ENCODE data around the gene FAF2.
"Not testable (repeated sequence)": the region's sequence is repeated elsewhere in the genome, so short reads cannot be mapped to it uniquely, and the experiment has no call there.

The FAF2 gene

DNA sequence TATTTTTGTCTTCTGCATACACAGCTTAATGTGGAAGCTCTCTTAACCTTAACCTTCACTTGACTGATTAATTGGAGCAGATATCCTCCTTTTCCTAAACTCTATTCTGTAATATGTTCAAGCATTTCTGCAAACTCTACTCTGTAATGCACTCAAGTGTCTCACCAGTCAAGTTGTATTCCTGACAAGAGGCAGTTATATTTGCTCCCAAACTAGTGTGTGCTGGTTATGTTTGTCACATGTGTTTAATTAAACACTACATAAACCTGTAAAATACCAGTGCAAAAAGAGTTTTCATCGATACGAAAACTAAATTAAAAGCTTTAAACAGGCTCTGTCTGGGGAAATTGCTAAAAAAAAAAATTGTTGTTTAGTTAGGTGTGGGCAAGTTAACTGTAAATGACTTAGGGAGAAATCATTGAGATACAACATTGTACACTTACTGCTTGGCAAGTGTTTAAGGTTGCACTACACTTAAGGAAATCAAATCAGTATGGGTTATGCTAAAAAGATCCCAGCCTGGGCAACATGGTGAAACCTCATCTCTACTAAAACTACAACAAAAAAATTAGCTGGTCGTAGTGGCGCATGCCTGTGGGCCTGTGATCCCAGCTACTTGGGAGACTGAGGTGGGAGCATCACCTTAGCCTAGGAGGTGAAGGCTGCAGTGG lies 6.7 kb downstream of the FAF2 start:
- DNase-seq (ENCODE audit: low read depth in 2 of 2, low spot score in 1 of 2), result no peak

DNA sequence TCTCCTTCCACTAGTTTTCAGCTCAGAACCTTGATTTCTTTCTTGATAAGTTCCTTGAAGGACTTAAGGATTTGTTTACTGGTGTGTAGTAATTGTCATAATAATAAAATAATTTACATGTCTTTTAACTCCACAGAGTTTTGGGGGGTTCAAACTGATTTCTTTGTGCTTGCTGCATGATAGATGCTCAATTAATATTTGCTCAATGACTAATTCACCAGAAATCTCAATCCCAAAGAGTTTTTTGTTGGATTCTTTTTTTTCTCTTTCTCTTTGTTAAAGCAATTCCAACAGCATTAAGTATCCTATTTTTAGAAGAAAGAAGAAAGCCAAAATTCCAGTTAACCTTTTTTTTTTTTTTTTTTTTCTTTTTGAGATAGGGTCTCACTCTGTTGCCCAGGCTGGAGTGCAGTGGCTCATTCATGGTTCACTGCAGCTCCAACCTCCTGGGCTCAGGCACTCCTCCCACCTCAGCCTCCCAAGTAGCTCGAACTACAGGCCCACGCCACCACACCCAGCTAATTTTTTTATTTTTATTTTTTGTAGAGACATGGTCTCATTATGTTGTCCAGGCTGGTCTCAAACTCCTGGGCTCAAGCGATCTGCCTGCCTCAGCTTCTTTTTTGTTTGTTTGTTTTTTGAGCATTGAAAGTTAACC lies 10.8 kb downstream of the FAF2 start:
- DNase-seq (ENCODE audit: low read depth in 2 of 2, low spot score in 1 of 2), result no peak

DNA sequence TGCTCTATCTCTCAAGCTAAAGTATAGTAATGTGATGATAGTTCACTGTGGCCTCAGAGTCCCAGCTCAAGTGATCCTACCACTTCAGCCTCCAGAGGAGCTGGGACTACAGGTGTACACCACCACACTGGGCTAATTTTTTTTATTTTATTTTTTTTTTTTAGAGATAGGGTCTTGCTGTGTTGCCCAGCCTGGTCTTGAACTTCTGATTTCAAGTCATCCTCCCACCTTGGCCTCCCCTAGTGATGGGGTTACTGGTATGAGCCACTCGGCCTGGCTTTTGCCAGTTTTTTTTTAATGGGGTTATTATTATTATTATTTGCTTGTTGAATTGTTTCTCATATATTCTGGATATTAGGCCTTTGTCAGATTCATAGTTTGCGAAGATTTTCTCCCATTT lies 13.2 kb downstream of the FAF2 start:
- no peak for DNase-seq (ENCODE audit: low read depth in 2 of 2, low spot score in 1 of 2)

DNA sequence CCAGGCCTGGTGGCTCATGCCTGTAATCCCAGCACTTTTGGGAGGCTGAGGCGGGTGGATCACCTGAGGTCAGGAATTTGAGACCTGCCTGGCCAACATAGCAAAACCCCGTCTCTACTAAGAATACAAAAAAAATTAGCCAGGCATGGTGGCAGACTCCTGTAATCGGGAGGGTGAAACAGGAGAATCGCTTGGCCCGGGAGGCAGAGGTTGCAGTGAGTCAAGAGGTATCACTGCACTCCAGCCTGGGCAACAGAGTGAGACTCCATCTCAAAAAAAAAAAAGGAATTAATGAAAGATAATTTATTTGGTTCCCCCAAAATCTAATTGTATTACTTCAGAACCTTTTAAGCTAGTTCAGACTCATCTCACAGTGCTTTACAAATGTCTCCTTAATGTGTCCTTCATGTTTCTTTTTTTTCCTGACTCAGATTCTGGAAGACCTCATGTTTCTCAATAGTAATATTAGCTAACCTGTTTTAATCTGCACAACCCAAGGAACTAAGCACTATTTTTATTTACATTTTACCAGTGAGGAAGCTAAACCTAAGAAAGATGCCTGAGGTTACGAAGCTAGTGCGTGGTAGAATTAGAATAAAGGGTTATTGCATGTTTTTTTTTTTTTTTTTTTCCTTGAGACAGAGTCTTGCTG lies 15.1 kb downstream of the FAF2 start:
- DNase-seq (ENCODE audit: low read depth in 2 of 2, low spot score in 1 of 2), result no peak

DNA sequence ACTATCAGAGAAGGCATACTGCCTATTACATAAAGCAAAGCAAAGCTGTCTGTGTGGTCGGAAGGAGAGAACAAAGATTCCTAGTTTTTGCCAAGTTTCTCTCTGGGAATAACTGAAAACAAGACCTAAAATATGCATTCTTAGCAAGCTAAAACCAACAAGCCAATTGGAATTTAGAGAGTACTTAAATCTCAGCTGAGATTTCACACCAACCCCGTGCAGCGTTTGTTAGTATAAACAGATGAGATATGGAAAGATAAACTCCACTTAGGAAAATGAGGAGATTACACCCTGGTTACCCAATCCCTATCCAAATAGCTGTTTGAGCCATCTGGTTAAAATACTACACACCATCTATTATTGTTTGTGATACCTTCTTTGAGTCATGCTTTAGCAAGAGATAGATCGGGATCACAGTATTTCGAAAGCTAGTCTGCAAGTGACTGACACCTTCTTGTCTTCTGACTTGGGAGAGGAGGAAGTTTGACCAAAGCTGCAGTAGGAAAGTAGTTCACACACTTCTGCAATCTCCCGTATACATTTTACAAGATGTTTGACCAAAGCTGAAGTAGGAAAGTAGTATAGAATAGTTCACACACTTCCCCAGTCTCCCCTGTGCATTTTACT lies 18.2 kb downstream of the FAF2 start:
- no peak for DNase-seq (ENCODE audit: low read depth in 2 of 2, low spot score in 1 of 2)

DNA sequence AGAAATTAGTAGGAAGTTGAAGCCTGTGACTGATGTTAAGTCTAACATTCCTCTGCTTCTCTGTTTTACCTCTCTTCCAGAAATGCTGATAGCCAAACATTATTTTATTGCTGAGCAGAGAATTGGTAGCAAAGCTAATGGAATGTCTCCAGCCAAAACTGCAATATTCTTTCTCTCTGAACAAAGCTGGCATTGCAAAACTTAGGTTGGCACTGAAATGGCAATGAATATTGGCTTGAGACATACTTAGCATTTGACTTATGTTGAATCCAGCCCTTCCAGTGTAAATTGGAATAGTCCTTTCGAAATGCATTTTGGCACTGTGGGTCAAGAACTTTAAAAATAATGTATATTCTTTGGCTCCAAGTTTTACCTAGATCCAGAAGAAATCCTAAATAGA lies 21.1 kb downstream of the FAF2 start:
- no peak for DNase-seq (ENCODE audit: low read depth in 2 of 2, low spot score in 1 of 2)

DNA sequence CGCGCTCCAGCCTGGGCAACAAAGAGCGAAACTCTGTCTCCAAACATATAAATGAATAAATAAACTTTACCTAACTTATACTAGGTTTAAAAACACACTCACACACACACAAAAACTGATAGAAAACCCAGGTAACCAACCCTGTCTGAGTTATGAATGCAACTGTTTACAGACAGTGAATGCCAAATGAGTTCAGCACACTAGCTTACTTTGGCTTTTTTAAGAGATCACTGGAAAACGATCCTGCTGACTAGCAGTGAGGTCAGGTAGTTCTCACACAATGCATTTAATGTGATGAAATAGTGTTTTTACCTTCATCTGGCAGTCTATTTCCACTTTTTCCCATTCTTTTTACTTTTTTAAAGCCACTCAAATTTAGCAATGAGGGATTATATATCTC lies 22.4 kb downstream of the FAF2 start:
- DNase-seq (ENCODE audit: low read depth in 2 of 2, low spot score in 1 of 2), result no peak

DNA sequence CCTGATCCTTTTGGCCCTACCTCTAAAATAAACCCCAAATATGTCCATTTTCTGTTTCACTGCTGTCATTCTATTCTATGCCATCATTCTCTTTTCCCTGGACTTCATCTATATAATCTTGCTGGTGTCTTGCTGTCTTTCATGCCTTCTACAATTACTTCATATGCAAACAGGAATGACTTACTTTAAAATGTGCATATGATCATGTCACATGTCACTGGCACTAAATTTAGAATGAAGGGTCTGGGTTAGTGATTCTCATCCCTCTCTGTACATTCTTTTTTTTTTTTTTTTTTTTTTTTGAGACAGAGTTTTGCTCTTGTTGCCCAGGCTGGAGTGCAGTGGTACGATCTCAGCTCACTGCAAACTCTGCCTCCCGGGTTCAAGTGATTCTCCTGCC lies 22.9 kb downstream of the FAF2 start:
- no peak for DNase-seq (ENCODE audit: low read depth in 2 of 2, low spot score in 1 of 2)

DNA sequence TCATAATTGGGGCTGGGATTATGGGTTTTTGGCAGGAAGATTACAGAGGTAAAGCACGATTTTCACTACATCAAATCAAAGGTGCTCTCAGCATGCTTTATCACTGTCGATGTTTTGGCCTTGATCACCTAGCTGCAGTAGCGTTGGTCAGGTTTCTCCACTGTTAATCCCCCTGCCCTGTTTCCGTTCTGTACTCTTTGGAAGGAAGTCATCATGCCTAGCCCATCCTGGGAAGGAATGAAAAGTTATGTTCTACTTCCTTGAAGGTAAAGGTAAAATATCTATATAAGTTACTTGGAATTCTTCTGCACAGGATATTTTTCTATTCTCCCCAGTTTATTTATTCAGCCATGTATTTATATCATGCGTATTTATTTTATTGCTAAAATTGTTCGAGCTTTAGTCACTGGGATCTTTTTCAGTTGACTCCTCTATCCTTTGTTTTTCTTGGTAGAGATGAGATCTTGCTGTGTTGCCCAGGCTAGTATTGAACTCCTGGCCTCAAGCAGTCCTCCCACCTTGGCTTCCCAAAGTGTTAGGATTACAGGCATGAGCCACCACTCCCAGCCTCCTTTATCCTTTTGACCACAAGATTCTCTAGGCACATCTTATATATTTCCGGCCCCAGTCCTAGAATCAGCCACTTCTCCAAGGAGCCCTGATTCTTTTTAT lies 25.3 kb downstream of the FAF2 start:
- DNase-seq (ENCODE audit: low read depth in 2 of 2, low spot score in 1 of 2), result no peak

DNA sequence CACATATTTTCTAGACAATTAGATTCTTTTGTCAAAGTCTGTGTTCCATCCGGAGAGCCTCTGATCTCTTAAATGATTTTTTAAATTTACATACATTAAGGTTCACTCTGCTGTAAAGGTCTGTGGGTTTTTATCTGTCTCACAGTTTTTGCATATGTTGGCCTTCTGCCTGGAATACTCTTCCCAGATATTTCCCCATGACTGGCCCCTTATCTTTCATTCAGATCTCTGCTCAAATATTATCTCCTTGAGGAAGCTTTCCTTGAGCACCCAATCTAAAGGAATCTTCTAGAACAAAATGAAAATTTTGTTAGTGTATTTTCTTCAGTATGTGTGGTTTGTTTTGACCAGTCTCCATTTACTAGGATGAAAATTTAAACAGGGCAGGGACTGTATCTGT lies 26.3 kb downstream of the FAF2 start:
- no peak for DNase-seq (ENCODE audit: low read depth in 2 of 2, low spot score in 1 of 2)

DNA sequence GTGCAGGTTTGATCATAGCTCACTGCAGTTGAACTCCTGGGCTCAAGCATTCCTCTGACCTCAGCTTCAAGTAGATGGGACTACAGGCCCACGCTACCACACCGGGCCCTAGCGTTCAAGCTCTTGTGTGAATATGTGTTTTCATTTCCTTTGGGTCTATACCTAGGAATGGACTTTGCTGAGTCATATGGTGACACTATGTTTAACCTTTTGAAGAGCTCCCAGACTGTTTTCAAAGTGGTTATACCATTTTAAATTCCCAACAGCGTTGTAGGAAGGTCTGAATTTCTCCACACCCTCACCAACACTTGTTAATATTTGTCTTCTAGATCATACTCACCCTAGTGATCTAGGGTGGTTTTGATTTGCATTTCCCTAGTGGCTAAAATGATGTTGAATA lies 33.5 kb downstream of the FAF2 start:
- no peak for DNase-seq (ENCODE audit: low read depth in 2 of 2, low spot score in 1 of 2)

DNA sequence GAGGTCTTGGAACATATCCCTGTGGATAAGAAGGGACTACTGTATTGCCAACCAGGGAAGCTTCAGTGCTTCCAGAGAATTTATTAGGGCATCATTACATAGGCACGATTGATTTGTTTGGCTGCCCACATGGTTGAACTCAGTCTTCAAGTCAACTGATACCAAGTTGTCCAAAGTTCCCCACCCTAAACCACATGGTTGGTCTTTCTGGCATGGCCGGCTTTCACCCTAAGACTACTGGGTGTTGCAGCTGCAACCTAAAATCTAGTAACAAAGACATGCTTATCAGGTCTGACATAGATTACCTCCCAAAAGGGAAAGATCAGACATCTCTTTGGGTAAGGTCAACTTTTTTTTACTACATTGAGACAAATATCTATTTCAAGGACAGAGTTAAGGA lies 37.0 kb downstream of the FAF2 start:
- DNase-seq (ENCODE audit: low read depth in 2 of 2, low spot score in 1 of 2), result no peak

DNA sequence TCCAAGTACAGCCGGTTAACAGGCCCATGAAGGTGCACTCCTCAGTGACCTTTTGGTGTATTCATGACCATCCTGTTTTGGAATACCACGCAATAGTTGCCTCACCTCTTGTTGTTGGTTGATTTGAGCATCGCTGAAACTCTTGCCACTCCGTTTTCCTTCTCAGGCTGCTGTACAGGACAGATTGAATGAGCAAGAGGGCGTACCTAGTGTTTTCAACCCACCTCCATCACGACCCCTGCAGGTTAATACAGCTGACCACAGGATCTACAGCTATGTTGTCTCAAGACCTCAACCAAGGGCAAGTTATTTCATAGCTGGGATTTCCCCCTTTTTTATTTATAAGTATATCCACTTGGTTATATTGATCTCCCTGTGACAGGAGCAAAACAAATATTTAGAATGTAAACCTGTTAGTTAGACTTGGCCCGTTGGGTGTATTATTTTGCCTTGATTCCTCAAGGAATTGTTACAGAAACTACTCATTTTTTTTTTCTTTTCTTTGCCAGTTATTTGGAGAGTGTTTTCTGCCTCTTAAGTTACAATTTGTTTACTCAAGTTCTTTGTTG lies 38.1 kb downstream of the FAF2 start:
- no peak for DNase-seq (ENCODE audit: low read depth in 2 of 2, low spot score in 1 of 2)

DNA sequence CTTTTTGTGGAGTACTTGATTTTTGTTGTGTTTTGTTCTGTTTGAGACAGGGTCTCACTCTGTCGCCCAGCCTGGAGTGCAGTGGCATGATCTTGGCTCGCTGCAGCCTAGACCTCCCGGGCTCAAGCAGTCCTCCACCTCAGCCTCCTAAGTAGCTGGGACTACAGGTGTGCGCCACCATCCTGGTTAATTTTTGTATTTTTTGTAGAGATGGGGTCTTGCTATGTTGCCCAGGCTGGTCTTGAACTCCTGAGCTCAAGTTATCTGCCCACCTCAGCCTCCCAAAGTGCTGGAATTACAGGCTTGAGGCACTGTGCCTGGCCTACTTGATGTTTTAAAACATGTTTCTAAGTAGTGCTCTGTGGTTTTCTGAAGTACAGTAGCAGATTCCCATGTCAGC lies 39.0 kb downstream of the FAF2 start:
- DNase-seq (ENCODE audit: low read depth in 2 of 2, low spot score in 1 of 2), result not testable (repeated sequence)

DNA sequence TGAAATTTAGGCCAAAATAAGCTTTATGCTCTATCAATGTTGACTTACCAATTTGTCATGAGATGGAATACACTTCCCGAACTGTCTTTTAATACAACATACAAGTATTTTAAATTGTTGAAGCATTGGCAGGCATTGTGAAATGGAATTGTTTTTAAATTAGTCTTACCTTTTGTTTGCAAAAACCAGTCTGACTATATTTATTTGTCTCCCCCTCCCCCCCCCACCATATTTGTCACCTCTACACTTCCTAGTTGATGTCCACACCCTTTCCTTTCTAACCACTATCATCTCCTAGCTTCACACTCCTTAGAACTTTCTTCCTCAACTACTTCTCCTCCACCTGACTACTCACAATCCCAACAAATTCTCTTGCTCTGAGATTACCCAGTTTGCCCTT lies 40.9 kb downstream of the FAF2 start:
- DNase-seq (ENCODE audit: low read depth in 2 of 2, low spot score in 1 of 2), result no peak

DNA sequence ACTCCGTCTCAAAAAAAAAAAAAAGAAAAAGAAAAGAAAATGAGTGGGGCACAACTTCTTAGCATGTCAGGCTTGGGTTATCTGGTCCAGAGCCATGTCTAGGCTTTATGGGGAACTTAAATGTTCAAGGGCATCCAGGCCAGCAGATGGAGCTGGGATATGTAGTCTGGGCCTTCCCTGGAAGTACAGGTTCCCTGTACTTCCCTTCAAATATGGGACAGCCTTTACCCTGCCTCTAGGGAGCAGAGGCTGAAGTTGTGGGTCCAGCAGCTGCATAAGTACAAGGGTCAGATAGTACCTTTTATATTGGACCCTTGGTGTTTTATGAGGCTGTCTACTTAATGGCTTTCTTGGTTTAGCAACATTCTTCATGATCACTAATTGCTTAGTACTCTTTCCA lies 42.1 kb downstream of the FAF2 start:
- no peak for DNase-seq (ENCODE audit: low read depth in 2 of 2, low spot score in 1 of 2)

DNA sequence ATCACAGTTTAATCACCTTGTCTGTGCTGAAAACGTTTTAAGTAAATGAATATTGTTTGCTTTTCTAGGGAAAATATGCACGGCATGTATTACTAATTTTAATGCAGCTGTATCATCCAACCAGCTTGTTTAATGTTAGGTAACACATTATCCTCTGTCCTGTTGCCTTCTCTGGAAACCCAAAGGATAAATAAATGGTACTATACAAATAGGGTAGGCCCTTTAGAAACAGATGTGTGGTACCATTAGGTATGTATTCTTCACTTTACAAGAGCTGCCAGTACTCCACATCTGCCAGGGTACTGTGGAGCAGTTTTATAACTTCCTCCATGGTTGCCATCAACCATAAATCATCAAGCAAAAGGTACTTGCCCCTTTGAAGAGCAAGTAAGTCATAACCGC lies 42.9 kb downstream of the FAF2 start:
- DNase-seq (ENCODE audit: low read depth in 2 of 2, low spot score in 1 of 2), result no peak

DNA sequence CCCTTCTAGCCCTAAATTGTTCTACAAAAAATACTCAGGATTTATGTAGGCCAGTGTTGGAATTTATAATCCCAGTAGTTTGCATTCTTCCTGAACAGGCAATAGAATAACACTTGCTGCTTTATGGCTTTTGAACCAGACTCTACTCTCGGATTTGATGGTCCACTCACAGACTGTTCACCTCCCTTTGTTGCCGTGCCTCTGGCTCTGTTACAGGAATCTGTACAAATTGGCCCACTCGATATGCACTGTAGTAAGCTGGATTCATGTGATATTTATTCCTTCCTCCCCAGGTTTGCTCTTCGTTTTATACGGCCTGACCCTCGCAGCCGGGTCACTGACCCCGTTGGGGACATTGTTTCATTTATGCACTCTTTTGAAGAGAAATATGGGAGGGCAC lies 43.7 kb downstream of the FAF2 start:
- DNase-seq (ENCODE audit: low read depth in 2 of 2, low spot score in 1 of 2), result no peak

DNA sequence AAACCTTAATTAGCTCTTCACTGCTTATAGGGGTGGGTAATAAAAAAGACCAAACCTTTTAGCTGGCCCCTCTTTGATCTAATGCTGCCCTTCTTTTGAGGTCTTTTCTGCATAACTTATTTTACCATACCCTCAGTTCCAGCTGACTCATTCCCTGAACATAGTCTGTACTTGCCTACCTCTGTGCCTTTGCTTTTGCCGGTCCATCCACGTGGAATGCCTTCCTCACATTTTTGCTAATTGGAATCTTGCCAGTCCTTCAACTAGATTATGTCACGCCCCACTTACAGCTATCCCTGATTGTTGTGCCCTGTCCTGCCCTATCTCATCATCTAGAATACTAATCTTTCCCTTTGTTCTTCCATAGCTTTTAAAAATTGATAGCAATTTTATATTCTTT lies 44.2 kb downstream of the FAF2 start:
- no peak for DNase-seq (ENCODE audit: low read depth in 2 of 2, low spot score in 1 of 2)

DNA sequence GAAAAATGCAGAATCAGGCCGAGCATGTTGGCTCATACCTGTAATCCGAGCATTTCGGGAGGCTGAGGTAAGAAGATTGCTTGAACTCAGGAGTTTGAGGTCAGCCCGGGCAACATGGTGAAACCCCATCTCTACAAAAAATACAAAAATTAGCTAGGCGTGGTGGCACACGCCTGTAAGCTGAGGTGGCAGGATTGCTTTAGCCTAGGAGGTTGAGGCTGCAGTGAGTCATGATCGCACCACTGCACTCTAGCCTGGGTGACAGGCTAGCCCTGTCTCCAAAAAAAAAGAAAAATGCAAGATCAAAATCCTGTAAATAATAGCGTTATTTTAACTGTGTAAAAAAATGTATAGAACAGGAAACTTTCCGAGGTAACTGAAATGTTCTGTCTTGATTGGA lies 49.7 kb downstream of the FAF2 start:
- DNase-seq (ENCODE audit: low read depth in 2 of 2, low spot score in 1 of 2), result no peak

DNA sequence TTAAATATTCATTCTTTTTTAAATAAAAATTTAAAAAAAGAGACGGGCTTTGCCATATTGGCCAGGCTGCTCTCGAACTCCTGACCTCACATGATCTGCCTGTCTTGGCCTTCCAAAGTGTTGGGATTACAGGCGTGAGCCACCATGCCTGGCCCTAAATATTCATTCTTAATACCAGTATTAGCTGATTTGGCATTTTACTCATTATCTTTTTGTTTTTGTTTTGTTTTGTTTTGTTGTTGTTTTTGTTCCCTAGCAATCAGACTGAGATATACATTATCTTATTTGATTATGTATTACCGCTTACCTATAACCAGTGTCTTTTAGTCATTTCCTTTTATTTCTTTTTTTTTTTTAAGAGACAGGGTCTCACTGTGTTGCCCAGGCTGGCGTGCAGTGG lies 51.1 kb downstream of the FAF2 start:
- DNase-seq (ENCODE audit: low read depth in 2 of 2, low spot score in 1 of 2), result no peak

Data from stimulated activated CD8-positive, alpha-beta memory T cell treated with anti-CD3 and anti-CD28 coated beads, Interleukin-4, amount 100 ng/mL, for 1 hour (primary cell).